ENCODE data around the gene THAP7.
A peak's percentile ranks its signal among the peaks of the same experiment; 100 is the strongest.
"Not testable (repeated sequence)": the region's sequence is repeated elsewhere in the genome, so short reads cannot be mapped to it uniquely, and the experiment has no call there.

THAP7 gene

DNA sequence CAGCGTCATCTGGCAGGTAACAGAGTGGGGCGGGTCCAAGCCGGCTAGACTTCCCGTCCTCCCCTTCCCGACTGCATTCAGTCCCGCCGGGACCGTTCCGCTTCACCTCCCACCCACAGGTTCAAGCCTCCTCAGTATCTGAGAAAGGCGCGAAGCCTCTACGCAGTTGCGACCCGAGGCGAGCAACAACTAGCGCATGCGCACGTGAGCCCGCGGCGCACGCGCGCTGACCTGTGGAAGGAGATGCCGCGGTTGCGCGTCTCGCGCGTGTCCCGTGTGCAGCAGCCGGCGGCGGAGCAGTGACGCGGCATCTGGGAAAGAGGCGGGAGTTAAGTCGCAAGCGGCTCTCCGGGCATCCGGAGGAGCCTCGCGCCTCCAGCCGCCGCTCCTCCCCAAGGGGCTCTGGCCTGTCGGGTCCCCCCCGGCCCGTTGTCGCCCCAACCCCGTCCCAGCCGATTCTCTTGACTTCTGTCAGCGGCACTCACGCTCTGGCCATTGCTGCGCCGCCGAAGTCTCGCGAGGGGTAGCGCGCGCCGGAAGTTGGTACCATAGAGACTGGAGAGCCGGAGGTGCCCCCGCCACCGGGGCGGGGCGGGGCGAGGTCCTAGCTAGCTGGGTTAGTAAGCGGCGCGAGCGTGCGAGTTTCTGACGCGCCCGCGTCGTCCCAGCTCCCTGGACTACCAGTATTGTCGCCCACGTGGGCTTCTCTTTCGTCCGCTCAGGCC is at the start of gene THAP7:
TSS of gene THAP7 (minus strand) at position 518 of the 725 bp plus-strand sequence. CDS start at position 311, 207 bp downstream.
- DNase-seq: peak; percentile 100

- no peak for DNase-seq
Measured at GRCh38 chr22:21051145-21051830, 49.4 kb upstream of the THAP7 start.

DNA sequence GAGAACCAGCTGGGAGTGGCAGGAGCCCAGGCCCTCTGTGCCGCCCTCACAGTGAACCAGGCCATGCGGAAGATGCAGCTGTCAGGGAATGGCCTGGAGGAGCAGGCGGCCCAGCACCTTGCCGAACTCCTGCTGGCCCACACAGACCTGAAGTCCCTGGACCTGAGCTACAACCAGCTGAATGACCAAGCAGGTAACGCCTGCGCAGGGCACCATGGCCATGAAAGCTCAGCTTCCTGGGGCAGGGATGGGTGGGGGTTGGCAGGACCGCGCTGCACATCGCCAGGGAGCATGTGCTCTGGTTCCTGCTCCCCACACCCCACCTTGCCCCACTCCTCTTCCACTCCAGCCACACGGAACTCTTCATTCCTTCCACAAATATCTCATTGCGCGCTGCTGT is 47.0 kb upstream of the THAP7 start:
- not testable (repeated sequence) for DNase-seq

DNA sequence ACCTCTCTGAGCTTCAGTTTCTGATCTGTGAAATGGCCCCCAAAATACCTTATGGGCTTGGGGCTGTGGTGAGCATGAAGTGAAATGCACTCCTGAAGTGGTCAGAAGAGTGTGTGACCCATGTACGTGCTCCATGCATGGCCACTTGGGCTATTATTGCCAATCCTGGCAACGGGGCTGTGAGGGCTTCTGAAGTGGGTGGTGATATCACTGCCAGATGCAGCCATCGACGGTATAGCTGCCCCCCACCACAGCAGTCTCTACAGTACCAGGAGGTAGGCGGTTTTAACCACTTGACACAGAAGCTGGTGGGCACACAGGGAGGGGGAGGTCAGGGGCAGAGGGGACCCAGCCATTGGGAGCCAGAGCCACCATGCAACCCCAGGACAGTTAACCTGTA is 46.5 kb upstream of the THAP7 start:
- not testable (repeated sequence) for DNase-seq

DNA sequence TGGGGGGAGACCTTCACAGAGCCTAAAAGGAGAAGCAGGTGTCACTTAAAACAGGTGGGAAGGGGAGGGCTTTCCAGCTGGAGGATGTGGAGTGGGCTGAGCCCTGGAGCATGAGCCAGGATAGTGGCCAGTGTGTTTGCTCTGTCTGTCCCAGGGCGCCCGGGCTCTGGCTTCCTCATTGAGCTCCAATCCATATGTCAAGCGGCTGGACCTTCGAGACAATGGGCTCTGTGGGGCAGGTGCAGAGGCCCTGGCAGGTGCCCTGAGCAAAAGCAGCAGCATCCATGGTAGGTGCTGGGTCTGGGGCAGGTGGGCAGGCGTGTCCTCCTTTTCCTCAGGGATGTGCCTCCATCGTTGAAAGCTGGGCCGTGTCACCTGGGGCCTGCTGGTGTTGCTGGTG is 45.8 kb upstream of the THAP7 start:
- DNase-seq: no peak

GRCh38 chr22:21047035-21047661 is 45.2 kb upstream of the THAP7 start:
- DNase-seq: no peak

- DNase-seq: peak; percentile 98
Measured at GRCh38 chr22:21045585-21046294, 43.8 kb upstream of the THAP7 start, which contains the start of gene LRRC74B. TSS of gene LRRC74B (plus strand) at chr22:21045946. CDS start at chr22:21045987, 41 bp downstream.

DNA sequence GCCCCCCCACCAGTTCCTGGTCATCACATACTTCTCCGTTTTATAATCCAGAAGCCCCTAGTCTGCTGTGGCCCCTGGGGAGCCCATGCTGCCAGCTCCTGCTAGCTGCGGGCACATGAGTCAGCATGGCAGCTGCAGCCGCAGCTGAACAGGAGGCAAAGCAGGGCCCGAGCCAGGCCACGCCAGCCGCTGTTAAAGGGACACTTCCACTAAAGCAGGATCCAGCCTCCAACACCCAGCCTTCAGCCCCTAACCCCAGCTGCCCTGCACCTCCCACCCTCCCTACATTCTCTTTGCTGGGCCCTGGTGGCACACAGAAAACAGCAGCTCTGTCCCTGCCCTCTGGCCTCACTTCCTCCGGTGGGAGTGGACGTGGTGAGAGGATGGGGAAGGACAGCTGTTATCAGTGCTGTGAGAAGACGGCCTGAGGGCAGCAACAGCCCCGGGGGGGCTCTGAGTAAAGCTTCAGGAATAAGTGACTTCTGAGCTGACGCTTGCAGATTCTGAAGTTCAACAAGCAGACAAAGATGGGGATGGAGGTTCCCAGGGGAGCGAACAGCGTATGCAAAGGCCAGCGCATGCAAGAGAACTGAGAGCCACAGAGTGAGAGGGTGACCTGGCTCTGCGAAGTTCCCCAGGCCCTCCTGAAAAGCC is 43.1 kb upstream of the THAP7 start:
- no peak for DNase-seq

GRCh38 chr22:21043860-21044535 is 42.1 kb upstream of the THAP7 start:
- DNase-seq: no peak

GRCh38 chr22:21042978-21043859 is 41.3 kb upstream of the THAP7 start:
- no peak for DNase-seq

DNA sequence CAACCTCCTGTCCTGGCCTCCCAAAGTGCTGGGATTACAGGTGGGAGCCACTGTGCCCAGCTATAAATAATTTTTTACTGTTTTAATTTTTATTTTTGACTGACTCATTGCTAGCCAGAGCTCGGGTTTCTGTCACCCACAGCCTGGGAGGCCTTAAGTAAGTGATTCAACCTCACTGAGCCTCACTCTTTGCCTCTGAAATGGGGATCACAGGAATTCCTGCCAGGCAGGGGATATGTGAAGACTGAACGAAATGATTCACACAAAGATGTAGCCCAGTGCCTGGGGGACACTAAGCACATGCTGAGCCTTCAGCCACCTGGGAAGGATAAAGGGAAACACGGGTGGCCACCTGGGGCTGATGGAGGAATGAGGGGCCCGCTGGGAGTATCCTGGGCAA is 40.0 kb upstream of the THAP7 start:
- no peak for DNase-seq

DNA sequence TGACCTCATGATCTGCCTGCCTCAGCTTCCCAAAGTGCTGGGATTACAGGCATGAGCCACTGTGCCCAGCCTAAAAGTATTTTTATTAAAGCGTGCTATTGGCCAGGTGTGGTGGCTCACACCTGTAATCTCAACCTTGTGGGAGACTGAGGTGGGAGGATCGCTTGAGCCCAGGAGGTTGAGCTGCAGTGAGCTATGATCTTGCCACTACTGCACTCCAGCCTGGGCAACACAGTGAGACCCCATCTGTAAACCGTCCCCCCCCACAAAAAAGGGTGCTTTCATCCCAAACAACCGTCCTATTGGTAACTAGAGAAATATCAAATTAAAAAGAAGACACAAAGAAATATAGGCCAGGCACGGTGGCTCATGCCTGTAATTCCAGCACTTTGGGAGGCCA is 37.2 kb upstream of the THAP7 start:
- not testable (repeated sequence) for DNase-seq

DNA sequence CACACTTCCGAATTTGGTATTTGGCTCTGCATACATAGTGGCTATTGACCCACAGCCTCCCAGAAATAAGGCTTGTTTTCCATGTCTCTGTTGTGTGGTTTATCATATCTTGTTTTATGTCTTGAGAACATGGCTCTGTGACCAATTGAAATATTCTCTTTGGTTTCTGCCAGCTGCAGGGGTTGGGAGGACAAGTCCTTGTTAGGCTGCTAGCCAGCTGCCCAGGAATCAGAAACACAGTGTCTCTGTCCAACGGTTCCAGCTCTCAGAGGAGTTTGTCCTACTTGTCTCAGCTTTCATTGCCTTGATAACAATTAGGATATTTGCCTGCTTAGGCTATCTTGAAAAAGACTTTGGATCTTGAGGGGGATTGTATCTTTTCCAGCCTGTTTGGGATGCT is 36.5 kb upstream of the THAP7 start:
- DNase-seq: no peak

DNA sequence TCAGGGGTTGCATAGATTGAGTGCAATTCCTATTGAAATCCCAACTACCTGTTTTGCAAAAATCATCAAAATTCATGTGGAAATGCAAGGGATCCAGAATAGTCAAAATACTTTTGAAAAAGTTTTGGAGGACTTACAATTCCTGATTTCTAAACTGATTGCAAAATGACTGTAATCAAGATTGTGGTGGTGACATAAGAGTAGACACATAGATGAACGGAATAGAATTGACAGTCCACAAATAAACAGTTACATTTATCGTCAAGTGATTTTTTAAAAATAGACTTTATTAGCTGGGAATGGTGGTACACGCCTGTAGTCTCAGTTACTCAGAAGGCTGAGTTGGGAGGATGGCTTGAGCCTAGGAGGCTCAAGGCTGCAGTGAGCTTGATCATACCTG is 33.1 kb upstream of the THAP7 start:
- no peak for DNase-seq

DNA sequence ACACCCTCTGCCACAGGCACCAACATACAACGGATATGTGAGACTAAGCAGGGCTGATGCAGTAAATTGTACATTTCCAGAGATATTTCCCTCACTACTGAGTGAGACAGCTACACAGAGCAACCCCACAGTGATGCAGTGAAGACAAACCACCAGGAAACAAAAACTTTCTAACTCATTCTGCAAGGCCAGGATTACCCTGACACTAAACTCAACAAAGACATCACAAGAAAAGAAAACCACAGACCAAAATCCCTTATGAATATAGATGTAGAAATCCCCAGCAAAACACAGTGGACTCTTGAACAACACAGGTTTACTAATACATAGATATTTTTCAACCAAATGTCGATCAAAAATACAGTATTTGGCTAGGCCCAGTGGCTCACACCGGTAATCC is 32.0 kb upstream of the THAP7 start:
- no peak for DNase-seq

- DNase-seq: no peak
Measured at GRCh38 chr22:21032868-21033688, 31.2 kb upstream of the THAP7 start.

- DNase-seq: peak; percentile 60
Measured at GRCh38 chr22:21032037-21032867, 30.3 kb upstream of the THAP7 start, which contains the start of gene SLC7A4. TSS of gene SLC7A4 (minus strand) at chr22:21032561. CDS start at chr22:21031812, 749 bp downstream.

GRCh38 chr22:21031545-21032036 is 29.7 kb upstream of the THAP7 start:
- no peak for DNase-seq
